GM20431 (cell line): ENCODE results near the gene SLC11A2.

ENCODE experiments used
- in situ Hi-C: fragments of 300-500 bp; cut with MseI, MboI; formaldehyde crosslinking; loops from one replicate; pipeline ENCODE4 v1.15.0; 2020; ENCODE audit warnings: low sequenced_read_pairs; ENCODE audit not compliant: unreplicated experiment

Gene SLC11A2

DNA sequence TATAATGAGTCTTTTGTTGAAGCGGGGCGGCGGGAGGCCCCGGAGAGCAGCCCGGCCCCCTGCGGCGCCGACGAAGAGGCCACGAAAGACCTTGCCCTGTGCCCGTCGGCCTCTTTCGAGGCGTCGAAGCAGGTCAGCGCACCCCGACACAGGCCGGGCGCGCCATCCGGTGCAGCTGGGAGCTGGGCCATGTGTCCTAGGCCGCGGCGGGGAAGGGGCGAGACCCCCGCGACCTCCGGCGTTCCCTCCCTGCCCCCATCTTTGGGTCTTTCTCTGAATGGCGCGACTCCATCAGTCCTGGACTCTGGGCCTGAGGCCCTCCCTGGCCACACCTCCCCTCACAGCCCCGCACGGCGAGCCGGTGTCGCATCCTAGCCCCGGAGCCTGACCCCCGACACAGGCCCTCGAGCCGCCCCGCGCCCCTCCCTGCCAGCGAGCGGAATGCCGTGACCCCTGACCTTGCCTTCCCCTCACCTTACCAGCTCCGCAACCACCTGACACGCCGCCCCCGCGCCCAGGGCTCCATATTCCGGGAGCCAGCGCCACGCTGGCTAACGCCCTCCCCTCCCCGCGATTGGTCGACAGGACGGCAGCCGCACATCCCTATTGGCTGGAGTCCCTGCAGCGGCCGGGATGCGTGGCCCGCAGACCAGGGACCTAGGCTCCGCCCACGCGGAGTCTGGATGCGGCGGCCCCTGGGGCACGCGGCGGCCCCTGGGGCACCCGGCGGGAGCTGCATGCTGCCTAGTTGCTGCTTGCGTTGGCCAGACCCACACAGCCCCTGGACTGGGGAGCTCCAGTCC is at the start of gene SLC11A2:
TSS of gene SLC11A2 (minus strand) at position 549 of the 803 bp plus-strand sequence. CDS start 15,656 bp downstream, outside the sequence.
- in situ Hi-C loops = no loop called here

DNA sequence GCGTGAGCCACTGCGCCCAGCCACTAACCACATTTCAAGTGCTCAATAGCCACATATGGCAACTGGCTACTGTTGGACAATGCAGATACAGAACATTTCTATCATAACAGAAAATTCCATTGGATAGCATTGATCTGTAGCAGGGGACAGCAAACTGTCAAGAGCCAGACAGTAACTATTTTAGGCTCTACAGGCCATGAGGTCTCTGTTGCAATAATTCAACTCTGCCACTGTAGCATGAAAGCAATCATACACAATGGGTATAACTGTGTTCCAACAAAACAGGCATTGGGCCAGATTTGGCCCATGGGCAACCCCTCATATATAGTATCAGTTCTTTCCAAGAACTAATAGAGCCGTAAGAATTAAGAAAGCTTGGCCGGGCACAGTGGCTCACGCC is 49.2 kb upstream of the SLC11A2 start:
- in situ Hi-C loops = no loop called here

DNA sequence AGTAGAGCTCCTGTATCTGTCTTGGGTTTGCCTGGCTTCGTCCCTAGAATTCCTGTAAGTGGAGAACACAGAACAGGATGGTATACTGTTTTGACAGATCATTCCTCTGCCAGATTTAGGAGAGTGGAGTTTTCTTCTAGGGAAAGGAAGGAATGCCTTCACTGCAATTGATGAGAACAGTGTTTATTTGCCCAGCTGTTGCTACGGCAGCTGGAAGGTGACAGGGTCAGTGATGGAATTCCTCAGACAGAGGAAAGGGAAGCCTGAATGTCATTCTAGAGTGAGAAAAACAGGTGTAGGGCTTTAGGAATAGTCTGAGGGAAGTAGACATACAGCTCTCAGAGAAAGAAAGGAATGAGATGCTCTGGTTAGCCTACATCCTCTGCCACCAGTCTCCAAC is 45.5 kb upstream of the SLC11A2 start:
- in situ Hi-C loops = no loop called here

DNA sequence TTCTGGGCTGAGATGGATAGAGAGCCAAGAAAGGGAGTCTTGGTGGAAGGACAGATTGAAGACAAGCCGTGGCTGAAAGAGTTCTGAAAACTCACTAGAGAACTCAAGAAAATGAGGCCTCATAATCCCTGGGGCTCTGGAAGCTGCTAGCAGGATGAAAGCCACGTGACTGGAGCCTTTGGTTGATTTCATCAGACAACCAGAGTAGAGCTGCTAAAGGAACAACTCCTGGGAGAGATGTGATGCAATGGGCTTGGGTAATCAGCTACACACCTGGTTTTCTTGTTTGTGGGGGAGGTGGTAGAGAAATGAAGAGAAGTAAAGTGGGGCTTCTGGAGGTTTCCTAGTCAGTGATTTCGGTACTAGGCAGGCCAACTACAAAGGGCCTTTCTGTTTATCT is 43.8 kb upstream of the SLC11A2 start:
- in situ Hi-C loops = no loop called here

DNA sequence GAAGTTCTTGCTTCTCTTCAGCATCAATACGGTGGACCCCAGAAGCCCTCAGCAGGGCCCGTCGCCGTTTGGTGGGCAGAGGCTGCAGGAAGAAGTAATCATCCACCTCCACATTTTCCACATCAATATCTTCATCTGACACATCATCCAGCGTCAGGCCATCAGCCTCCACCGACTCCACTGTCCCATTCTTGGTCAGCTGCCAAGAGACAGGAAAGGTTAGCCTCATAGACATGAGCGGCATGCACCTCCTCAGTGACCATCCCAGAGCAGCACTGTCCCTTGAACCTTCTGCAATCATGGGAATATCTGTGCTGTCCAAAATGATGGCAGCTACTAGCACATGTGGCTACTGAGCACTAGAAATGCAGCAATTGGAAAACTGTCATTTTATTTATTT is 41.6 kb upstream of the SLC11A2 start:
- in situ Hi-C loops = no loop called here

DNA sequence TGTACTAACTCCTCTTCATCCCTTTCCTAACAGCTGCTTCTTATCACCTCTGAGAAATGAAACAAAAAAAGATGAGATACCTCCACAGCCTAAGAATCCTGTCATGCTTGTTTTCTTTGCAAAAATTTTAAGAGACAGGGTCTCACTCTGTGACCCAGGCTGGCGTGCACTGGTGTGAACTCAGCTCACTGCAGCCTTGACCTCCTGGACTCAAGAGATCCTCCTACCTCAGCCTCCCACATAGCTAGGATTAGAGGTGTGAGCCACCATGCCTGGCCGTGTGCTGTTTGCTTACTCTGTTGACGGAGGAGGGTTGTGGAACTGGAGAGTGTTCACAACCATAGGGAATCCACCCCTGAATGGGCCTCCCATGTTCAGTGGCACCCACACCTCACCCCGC is 41.0 kb upstream of the SLC11A2 start:
- in situ Hi-C loops = no loop called here

DNA sequence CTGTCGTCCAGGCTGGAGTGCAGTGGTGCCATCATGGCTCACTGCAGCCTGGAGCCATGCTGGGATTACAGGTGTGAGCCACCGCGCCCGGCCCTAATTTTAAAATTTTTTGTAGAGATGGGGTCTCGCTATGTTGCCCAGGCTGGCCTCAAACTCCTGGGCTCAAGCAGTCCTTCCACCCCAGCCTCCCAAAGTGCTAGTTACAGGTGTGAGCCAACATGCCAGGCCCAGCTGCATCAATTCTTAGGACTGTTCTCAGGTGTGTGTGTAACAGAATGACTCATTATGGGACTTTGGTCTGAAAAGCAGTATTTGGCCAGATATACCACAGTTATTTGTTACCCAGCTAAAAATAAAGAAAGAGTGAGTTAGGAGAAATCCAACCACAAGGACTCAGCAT is 39.3 kb upstream of the SLC11A2 start:
- in situ Hi-C loops = no loop called here

DNA sequence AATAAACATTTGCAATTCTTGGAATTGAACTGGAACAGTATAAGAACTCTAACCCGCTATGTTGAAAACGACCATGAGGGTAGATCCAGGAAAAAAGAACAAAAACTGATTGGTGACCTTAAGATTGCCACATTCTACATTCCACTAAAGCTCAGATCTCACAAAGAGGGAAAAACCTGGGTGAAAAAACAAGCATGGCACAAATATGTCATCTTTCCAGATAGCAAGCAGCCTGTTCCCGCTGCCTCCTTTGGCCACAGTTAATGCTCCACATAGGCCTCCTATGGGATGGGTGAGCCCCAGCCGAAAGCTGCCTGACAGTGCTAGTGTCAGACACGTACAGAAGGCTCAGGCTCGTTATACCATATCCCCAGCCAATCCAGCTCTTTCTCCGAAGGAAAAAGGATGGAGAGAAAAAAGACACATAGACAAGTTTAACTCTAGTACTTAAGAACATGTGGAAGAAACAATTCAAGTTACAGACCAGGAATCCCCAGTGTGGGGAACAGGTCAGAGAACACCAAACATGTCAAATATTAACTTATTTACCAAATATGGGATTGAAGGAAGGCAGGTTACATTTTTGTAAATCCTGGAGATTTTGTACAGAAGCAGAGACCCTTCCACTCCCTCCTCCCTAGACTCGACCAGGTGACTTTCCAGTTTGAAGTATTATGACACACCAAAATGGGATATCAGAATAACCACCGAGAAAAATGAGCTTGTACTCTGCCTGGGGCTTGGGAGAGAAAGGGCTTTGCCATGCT is 36.6 kb upstream of the SLC11A2 start:
- in situ Hi-C loops = no loop called here

DNA sequence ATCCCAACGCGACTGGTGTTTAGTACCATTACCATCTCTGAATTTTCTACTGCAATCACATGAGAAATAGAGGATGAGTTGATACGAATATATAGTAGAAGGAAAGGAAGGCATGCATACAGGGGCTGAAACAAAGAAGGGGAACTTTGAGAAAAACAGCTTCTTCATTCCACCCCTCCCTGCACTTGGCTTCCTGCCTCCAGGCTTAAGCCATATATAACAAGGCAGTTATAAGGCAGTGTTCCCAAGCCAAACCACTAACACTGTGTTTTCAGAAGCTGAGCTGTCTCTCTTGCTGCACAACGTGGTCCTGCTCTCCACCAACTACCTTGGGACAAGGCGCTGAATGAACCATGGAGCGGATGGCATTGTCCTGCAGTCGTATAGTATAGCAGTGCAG is 32.9 kb upstream of the SLC11A2 start:
- in situ Hi-C loops = no loop called here

DNA sequence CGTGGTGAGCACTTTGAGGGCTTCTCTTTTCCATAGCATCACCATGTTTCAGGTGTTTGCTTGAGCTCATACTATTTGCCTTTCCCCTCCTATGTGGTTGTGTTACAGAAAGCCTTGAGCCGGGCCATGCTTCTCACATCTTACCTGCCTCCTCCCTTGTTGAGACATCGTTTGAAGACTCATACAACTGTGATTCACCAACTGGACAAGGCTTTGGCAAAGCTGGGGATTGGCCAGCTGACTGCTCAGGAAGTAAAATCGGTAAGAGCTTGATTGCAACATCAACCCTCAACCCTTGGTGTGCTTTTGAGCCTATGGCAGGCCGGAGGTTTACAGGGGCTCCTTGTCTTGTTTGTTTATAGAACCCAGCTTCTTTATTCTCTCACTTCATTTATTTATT is 30.1 kb upstream of the SLC11A2 start:
- in situ Hi-C loops = no loop called here

DNA sequence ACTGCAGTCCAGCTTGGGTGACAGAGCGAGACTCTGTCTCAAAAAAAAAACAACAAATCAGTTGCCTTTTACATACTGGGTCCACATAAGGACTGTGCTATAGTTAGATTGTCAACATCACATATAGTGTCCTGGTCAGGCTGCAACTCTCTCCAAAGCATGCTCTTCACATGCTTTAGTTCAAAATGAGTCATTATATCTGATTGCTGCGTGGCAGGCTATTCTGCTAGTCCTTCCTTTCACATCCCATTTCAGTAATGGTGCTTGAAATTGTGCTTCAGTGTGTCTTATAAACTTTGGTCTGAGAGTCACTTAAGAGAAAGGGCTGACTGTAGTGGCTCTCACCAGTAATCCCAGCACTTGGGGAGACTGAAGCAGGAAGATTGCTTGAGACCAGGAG is 28.9 kb upstream of the SLC11A2 start:
- in situ Hi-C loops = no loop called here

DNA sequence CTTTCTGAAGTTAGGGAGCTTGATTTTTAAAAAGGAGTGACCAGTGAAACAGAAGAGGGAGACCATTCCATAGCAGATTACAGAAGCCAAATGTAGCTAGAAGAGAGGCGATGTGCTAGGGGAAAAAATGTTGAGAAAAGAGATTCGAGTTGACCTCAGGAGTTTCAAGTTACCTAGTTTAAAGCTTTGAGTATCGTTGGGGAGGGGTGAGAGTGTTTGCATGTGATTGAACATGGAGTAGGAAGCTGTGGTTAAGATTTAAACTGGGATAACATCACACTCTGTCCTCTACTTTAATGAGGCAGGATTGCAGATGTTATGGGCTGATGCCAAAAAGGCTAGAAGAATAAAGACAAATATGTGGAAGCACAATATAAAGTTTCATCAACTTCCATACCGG is 25.6 kb upstream of the SLC11A2 start:
- in situ Hi-C loops = no loop called here

DNA sequence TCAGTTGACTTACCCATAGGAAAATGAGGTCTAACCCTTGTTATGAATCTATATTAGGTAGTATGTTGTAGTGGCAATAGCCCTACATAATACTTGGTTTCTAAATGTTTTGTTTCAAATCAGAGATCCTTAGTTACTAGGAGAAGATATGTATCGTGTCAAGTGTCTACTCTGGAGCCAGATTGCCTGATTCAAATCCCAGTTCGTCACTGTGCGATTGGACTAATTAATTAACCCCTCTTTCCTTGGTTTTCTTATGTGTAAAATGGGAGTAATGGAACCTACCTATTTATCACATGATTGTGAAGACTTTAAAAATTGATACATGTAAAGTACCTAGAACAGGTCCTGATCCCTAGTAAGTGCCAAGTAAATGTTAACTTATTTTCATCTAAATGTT is 23.3 kb upstream of the SLC11A2 start:
- in situ Hi-C loops = no loop called here

DNA sequence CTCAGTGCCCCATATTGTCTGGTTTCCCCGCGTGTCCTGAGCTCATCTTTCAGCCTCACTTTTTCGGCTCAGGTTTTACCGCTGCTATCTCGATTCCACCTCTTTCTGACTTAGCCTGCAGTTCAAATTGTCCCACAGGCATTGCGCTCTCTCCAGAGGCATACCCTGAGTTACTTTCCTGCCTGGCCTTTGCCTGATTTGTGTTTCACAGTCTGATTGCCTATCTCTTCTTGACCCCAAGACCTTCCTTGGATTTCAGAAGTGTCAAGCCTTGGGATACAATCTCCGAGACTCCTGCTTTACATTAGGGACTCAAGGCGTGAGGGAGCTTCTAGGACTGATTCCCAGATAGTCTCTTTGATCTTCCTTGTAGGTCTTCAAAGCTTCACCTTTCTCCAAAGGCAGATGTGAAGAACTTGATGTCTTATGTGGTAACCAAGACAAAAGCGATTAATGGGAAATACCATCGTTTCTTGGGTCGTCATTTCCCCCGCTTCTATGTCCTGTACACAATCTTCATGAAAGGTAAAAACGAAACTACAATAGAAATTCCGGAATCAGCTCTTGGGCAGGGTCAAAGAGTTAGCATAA is 22.6 kb upstream of the SLC11A2 start:
- in situ Hi-C loops = no loop called here

DNA sequence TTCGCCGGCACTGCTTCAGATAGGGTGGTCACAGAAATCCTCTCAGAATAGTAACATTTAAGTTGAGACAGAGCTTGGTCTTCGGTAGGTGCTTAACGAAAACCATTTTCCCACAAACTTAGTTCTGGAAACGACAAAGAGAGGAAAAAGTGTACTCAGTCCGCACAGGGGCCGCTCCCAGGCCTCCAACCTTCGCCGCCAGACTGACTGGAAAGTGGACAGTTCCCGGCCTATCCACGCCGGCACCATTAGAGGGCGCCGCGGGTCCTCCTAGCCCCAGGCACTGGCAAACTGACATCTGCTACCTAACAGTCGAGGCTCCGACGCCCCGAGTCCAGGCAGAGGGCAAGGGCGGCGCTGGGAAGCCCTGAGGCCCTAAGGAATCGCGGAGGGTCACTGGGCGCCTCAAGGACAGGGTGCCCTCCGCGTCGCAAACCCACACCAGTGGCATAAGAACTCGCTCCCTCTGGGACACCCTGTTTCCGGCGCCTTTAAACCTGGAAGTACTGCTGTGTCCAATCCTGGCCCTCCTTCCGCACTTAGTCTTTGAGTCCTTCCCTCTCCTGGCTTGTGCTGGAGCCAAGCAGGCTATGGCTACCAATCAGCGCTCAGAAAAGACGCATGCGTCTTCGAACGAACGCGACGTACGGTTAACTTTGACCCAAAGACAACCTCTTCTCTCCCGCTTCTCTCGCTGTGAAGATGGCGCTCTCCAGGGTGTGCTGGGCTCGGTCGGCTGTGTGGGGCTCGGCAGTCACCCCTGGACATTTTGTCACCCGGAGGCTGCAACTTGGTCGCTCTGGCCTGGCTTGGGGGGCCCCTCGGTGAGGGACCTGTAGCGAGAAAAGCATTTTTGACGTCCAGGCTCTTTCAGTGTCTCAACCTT is 21.7 kb upstream of the SLC11A2 start, which contains the start of gene LETMD1:
TSS of gene LETMD1 (plus strand) at position 673 of the 886 bp plus-strand sequence. CDS start at position 703, 30 bp downstream.
- in situ Hi-C loops = no loop called here

DNA sequence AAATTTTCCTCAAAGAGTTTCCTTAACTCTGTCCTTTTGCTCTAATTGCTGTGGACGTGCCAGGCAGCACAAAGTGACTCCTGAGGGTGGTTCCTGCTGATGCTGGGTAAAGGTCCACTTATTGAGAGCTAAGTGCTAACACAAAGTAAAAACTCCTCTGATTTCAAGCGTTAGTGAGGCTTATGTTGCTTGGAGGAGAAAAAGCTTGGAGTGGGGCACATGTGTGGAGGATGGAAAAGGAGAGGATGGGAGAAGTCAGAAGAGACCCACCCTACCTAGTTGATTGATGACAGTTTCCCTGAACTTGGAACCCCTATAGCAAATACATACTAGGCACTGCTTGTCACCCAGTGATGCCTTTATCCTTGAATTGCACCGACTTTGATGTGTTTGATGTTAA is 10.1 kb upstream of the SLC11A2 start:
- in situ Hi-C loops = no loop called here

DNA sequence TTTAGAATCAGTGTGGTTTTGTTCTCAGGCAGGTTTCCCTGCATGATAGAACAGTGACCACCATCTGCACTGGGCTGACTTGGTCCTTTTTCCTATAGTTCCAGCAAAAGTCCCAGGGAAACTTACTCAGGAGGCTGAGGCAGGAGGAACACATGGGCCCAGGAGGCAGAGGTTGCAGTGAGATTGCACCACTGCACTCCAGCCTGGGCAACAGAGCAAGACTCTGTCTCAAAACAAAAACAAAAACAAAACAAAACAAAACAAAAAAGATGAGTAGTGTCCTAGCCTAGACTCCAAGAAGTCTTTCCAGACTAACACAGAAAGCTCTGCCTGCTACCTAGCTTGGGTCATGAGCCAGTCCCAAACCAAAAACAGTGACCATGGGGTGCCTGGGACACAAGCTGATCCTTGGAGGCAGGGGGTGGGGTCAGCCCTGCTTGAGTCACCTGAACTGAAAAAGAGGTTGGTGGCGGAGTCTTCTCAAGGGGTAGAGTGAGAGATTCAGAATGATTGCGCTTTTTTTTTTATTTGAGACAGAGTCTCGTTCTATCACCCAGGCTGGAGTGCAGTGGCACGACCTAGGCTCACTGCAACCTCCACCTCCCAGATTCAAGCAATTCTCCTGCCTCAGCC is 7.4 kb upstream of the SLC11A2 start:
- in situ Hi-C loops = no loop called here

DNA sequence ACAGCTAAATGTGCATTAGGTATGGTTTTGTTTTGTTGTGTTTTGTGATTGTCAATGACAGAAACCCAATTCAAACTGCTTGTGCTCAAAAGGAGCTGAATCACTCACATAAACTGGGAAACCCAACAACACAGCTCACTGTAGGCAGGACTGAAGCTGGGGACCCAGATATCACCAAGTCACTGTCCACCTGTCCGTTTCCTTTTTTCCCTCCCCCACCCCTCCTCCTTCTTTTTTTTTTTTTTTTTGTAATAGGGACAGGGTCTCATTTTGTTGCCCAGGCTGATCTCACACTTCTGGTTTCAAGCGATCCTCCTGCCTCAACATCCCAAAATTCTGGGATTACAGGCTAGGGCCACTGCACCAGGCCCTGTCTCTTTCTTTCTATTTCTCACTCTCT is 6.9 kb upstream of the SLC11A2 start:
- in situ Hi-C loops = no loop called here

DNA sequence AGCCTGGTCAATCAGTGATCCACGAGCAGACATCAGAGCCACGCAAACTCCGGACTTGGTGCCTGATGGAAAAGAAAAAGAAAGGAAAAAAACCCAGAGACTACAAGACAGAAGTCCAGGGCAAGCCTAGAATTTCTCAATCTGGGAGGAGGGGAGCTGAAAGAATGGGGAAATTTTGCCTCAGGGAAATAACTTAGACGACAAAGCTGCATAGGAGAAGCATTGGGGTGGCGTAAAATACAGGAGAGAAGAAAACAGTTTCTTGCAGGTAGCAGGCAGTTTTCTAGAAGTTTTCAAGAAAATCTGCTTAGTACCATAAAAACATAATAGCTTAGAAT is 2.6 kb upstream of the SLC11A2 start:
- in situ Hi-C loops = no loop called here
